Fibroblast of mammary gland (primary cell): ENCODE results near the gene PSMD5.
A peak's percentile ranks its signal among the peaks of the same experiment; 100 is the strongest.
"Not testable (repeated sequence)": the region's sequence is repeated elsewhere in the genome, so short reads cannot be mapped to it uniquely, and the experiment has no call there.

Experiments
- DNase-seq: peaks from one replicate; pipeline ENCODE4 v3.0.0-alpha.2; 2010; ENCODE audit warnings: low read depth
- H3K4me3 ChIP-seq: 2 replicates; pipeline ENCODE4 v1.5.1; 2011; ENCODE audit warnings: low read depth, mild to moderate bottlenecking, low read length, moderate library complexity; ENCODE audit not compliant: control insufficient read depth
- CTCF ChIP-seq: conservative IDR thresholded peaks from 2 replicates; pipeline ENCODE4 v1.5.1; 2011; ENCODE audit warnings: low read depth, low read length, inconsistent platforms; ENCODE audit not compliant: control insufficient read depth, insufficient read depth

Gene PSMD5

GRCh38 chr9:120818595-120818994 is 24.1 kb downstream of the PSMD5 start:
- TF ChIP-seq CTCF: no peak
- no peak for DNase-seq
- no peak overlapping the region for H3K4me3 ChIP-seq

DNA sequence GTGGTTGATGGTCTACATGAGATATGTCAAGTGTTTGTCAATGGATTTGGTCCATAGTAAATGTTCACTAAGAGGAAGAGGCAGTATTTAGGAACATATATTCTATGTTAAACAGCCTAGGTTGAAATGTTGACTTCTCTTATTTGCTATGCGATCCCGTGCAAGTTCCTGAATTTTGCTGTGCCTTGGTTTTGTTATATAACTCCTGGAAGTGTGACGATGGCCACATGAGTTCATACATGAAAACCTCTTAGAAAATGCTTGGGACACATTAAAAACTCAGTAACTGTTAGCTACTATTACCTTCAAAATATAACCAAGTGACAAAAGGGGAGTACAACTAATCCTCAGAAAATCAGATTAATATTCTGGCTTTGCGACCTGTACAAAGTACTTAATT is 27.6 kb downstream of the PSMD5 start:
- no peak overlapping the region for H3K4me3 ChIP-seq
- no peak for TF ChIP-seq CTCF
- DNase-seq: no peak

DNA sequence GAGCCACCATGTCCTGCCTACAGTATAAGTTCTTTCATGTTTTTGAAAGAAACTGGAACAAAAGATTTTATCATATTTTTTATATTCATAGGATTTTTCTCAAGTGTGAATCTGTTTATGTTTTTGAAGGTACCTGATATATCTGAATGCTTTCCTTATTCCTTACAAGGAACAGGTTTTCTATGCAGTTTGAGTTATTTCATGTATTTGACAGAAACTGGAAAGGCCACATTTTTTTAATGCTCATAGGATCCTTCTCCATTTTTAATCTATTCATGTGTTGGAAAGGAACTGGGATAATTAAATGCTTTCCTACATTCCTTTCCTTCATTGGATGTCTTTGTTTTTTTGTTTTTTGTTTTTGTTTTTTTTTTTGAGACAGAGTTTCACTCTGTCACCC is 33.8 kb downstream of the PSMD5 start:
- no peak for TF ChIP-seq CTCF
- DNase-seq: no peak
- no peak overlapping the region for H3K4me3 ChIP-seq

GRCh38 chr9:120807607-120808379 is 34.9 kb downstream of the PSMD5 start:
- DNase-seq: no peak
- no peak overlapping the region for H3K4me3 ChIP-seq
- TF ChIP-seq CTCF: no peak

DNA sequence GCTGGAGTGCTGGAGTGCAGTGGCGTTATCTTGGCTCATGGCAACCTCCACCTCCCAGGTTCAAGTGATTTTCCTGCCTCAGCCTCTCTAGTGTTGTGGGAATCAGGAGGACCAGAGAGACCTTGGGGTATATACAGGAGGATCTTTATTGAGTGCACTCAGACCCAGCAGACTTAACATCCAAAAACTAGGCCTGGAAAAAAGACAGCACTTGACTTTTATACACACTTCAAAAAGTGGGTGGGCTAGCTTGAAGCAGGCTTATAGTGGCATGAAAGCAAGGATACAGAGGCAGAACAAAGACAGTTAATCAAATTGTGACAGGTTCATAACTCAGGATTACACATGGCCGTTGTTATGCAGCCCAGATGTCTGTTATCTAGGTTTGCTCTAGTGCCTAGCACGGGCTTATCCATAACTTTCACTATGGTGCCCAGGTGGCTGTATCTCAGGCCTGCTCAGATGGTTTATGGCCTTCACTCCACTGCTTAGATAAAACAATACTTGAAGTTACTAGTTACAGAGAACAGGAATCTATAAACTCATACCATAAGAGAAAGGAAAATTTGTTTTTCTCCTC is 37.8 kb downstream of the PSMD5 start:
- not testable (repeated sequence) for H3K4me3 ChIP-seq, DNase-seq

GRCh38 chr9:120801441-120801840 is 41.3 kb downstream of the PSMD5 start:
- no peak for DNase-seq
- TF ChIP-seq CTCF: no peak
- H3K4me3 ChIP-seq: no peak overlapping the region

DNA sequence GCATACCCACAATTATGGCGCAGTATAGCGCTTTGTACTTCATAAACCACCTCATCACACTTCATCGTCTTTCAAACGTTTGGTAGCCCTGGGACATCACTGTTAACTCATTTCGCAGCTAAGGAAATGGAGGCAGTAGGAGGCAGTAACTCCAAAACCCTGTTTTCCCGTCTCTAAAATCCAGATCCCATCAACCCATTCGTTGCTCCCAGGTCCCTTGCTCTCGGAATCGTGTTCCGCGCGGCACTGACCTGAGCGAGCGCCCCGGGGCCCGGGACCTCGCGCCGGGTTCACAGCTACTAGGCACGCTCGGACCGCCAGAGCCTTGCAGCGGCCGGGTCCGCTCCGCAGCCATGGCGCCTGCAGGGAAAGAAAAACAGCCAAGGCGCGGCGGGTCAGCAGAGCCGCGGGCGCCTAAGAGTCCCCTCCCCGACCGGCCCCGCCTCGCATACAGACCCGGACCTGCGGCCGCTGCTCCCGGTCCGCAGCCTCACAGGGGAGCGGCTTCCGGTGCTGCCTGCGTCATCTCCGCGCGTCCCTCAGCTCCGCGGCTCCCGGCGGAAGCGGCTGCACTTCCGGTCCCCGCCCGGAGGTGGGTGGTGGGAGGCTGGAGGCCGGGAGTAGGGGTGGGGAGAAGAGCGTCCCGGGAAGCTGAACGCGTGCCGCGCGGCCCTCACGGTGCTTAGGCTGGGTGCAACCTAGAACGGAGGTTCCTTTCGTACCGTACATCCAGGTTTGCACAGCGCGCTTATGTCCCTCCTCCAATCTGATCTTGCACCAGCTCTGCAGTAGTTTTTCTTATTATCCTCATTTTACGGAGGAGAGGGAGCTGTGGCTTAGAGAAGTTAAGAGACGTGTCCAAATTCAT is 49.6 kb downstream of the PSMD5 start, which contains the start of gene FBXW2:
TSS of gene FBXW2 (minus strand) at position 519 of the 868 bp plus-strand sequence. CDS start 5,158 bp downstream, outside the sequence.
- DNase-seq: peak; percentile 85
- H3K4me3 ChIP-seq: peak within 1 kb of the TSS; percentile 99
- no peak for TF ChIP-seq CTCF
